NCI-H82 treated with DMSO at 0.1 percent for 48 hours (cell line): ENCODE results near the gene HS6ST2.

Experiments
- DNase-seq: peaks from one replicate; lab custom pipeline; 2025; ENCODE audit not compliant: unreplicated experiment; lab: John Stamatoyannopoulos, UW

Gene HS6ST2

GRCh38 chrX:132807411-132808030 lies 150.9 kb downstream of the HS6ST2 start:
- no peak for DNase-seq

GRCh38 chrX:132802033-132802432 lies 156.4 kb downstream of the HS6ST2 start:
- DNase-seq, result no peak

GRCh38 chrX:132795181-132795580 lies 163.2 kb downstream of the HS6ST2 start:
- DNase-seq, result no peak

- DNase-seq, result no peak
Measured at GRCh38 chrX:132791714-132792113, 166.7 kb downstream of the HS6ST2 start.

- DNase-seq, result no peak
Measured at GRCh38 chrX:132790329-132790728, 168.1 kb downstream of the HS6ST2 start.

GRCh38 chrX:132786217-132786616 lies 172.2 kb downstream of the HS6ST2 start:
- no peak for DNase-seq

- DNase-seq, result no peak
Measured at GRCh38 chrX:132778917-132779316, 179.5 kb downstream of the HS6ST2 start.

GRCh38 chrX:132776486-132777210 lies 181.8 kb downstream of the HS6ST2 start:
- no peak for DNase-seq

- DNase-seq, result no peak
Measured at GRCh38 chrX:132775263-132775823, 183.1 kb downstream of the HS6ST2 start.

- DNase-seq, result no peak
Measured at GRCh38 chrX:132774010-132774714, 184.3 kb downstream of the HS6ST2 start.

- DNase-seq, result no peak
Measured at GRCh38 chrX:132769609-132770008, 188.8 kb downstream of the HS6ST2 start.

GRCh38 chrX:132766452-132766851 lies 192.0 kb downstream of the HS6ST2 start:
- DNase-seq, result no peak

GRCh38 chrX:132763528-132763927 lies 194.9 kb downstream of the HS6ST2 start:
- DNase-seq, result no peak

GRCh38 chrX:132758759-132759158 lies 199.7 kb downstream of the HS6ST2 start:
- no peak for DNase-seq

GRCh38 chrX:132757066-132757623 lies 201.3 kb downstream of the HS6ST2 start:
- no peak for DNase-seq

- DNase-seq, result no peak
Measured at GRCh38 chrX:132756439-132756838, 202.0 kb downstream of the HS6ST2 start.

- no peak for DNase-seq
Measured at GRCh38 chrX:132751063-132751690, 207.3 kb downstream of the HS6ST2 start.

GRCh38 chrX:132750331-132751062 lies 207.9 kb downstream of the HS6ST2 start:
- DNase-seq, result no peak

- no peak for DNase-seq
Measured at GRCh38 chrX:132749406-132749805, 209.0 kb downstream of the HS6ST2 start.

GRCh38 chrX:132748909-132749308 lies 209.5 kb downstream of the HS6ST2 start:
- no peak for DNase-seq
